T-cell (primary cell): ENCODE measurements around the gene THBS4. TPM values are rescaled to one million over a fixed set of nuclear protein-coding genes. Genes with fewer than 3 reads are reported as not detected.

Experiments used
- ATAC-seq, 4 experiments: fragments of 200-7000 bp in 3 of 4; fragments of 150-1000 bp in 1 of 4; cut with Tn5 transposase; replicated peaks in 1 of 4; 1 replicate in 3 of 4; 2 replicates in 1 of 4; pipeline ENCODE4 v1.10.0; 2021; ENCODE audit warnings: moderate library complexity in 3 of 4, mild to moderate bottlenecking in 2 of 4, moderate number of reproducible peaks in 1 of 4
- CTCF ChIA-PET, 2 donors: fragments of 300-600 bp; sonication (Branson Sonifier 250); formaldehyde crosslinking; loops; one replicate each; lab custom pipeline; 2022; ENCODE audit warnings: antibody characterized with exemption in 2 of 2; lab: Charles Lee
- POLR2A ChIA-PET, 2 donors: fragments of 300-600 bp; sonication (Branson Sonifier 250); formaldehyde crosslinking; loops; one replicate each; lab custom pipeline; 2022; ENCODE audit warnings: antibody characterized with exemption in 2 of 2; lab: Charles Lee
- DNase-seq, 35 experiments: peaks; one replicate each; pipeline versions ENCODE4 v3.0.0 to v3.0.0-alpha.2; 2013 to 2023
- H3K27ac ChIP-seq: one replicate; pipeline ENCODE4 v1.5.1; 2013; ENCODE audit warnings: low read length
- H3K27me3 ChIP-seq, 2 experiments: replicated peaks in 1 of 2; 1 replicate in 1 of 2; 2 replicates in 1 of 2; pipeline versions ENCODE4 v1.6.1 to v1.7.0; 2013; ENCODE audit warnings: low read length in 1 of 2, mixed read lengths in 1 of 2; ENCODE audit not compliant: control insufficient read depth in 2 of 2, insufficient read depth in 2 of 2; ENCODE audit errors: extremely low read depth in 1 of 2
- H3K36me3 ChIP-seq, 2 donors: 1 replicate in 1 of 2; 2 replicates in 1 of 2; pipeline versions ENCODE4 v1.6.1 to v1.7.0; 2013; ENCODE audit warnings: low read length in 1 of 2; ENCODE audit not compliant: control insufficient read depth in 2 of 2, insufficient read depth in 1 of 2; ENCODE audit errors: extremely low read depth in 1 of 2
- H3K4me1 ChIP-seq, 2 experiments: 1 replicate in 1 of 2; 2 replicates in 1 of 2; pipeline versions ENCODE4 v1.6.1 to v1.7.0; 2013; ENCODE audit warnings: low read length in 2 of 2, mixed read lengths in 1 of 2; ENCODE audit not compliant: insufficient read depth in 2 of 2, control insufficient read depth in 1 of 2; ENCODE audit errors: extremely low read depth in 1 of 2
- H3K4me3 ChIP-seq, 2 donors: 1 replicate in 1 of 2; 2 replicates in 1 of 2; pipeline versions ENCODE4 v1.5.1 to v1.7.0; 2013; ENCODE audit warnings: mild to moderate bottlenecking in 2 of 2, low read length in 1 of 2, moderate library complexity in 1 of 2; ENCODE audit not compliant: control insufficient read depth in 1 of 2; ENCODE audit errors: extremely low read depth in 1 of 2
- H3K9me3 ChIP-seq: 2 replicates; pipeline ENCODE4 v1.7.0; 2013
- H3K27ac Mint-ChIP-seq, 2 donors: one replicate each; pipeline ENCODE4 v1.8.0; 2020 to 2021; ENCODE audit warnings: mild to moderate bottlenecking in 2 of 2, mixed read lengths in 2 of 2
- H3K27me3 Mint-ChIP-seq, 2 donors: one replicate each; pipeline ENCODE4 v1.8.0; 2021 to 2022; ENCODE audit warnings: mixed read lengths in 2 of 2
- H3K36me3 Mint-ChIP-seq: one replicate; pipeline ENCODE4 v1.8.0; 2021; ENCODE audit warnings: mixed read lengths
- H3K4me1 Mint-ChIP-seq, 3 donors: one replicate each; pipeline ENCODE4 v1.8.0; 2020 to 2022; ENCODE audit warnings: mixed read lengths in 3 of 3, mild to moderate bottlenecking in 1 of 3
- H3K4me3 Mint-ChIP-seq, 3 donors: one replicate each; pipeline ENCODE4 v1.8.0; 2020 to 2022; ENCODE audit warnings: mild to moderate bottlenecking in 3 of 3, mixed read lengths in 3 of 3, moderate library complexity in 3 of 3
- H3K9me3 Mint-ChIP-seq, 3 donors: one replicate each; pipeline ENCODE4 v1.8.0; 2020 to 2022; ENCODE audit warnings: mixed read lengths in 3 of 3
- WGBS: methylation state at CpG from one replicate; pipeline ENCODE4 v1.1.5; 2013; ENCODE audit warnings: missing lambda C conversion rate; ENCODE audit not compliant: insufficient coverage; 5-methylcytosine and 5-hydroxymethylcytosine counted together
- total RNA-seq, 35 experiments: library from RNA in 6 of 35; stranded (reverse) in 6 of 35; fragments of 120-200 nt in 1 of 35; gene quantifications; one replicate each; pipeline versions ENCODE4 v1.2.1 to v1.2.4 and lab custom pipeline; 2013 to 2026

Gene THBS4
- total RNA-seq, 5 donors from 2014 or later (not counting 1 experiment from before 2014, with no cell fraction given), result 0.15 to 1.1 (median 0.53) TPM

DNA sequence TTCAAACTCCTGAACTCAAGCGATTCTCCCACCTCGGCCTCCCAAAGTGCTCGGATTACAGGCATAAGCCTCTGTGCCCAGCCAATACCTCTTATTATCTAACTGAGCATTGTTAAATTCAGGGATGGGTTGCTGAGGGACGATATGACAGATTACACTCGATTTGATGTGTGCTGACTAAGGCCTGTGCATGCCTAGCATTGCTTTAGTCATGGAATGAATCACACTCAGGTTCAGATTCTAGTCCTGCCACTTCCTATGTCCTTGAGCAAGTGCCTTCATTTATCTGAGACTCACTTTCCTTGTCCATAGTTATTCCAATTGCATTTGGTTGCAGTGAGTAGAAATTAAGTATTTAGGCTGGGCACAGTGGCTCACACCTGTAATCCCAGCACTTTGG, 19.5 kb downstream of the THBS4 start:
- Mint-ChIP-seq H3K36me3 (peaks cover 5% of the 10 kb centered on the region), H3K4me1 (no peaks in the 10 kb centered on the region), H3K9me3 (no peaks in the 10 kb centered on the region), H3K27ac (no peak overlapping the region), H3K4me3 (no peak overlapping the region), H3K27me3 (peaks cover 0 to under 1% of the 10 kb centered on the region in 2 donors)
- H3K27ac ChIP-seq, result no peak overlapping the region
- no peaks in the 10 kb centered on the region for H3K9me3 ChIP-seq
- H3K36me3 ChIP-seq, result no peaks in the 10 kb centered on the region
- no peaks in the 10 kb centered on the region for H3K4me1 ChIP-seq
- no peak overlapping the region for H3K4me3 ChIP-seq
- ChIA-PET CTCF (no interaction called here), POLR2A (interaction anchor here in 1 of 2 donors (0.7 kb wide), 1 partner anchor 223 kb away, joined by 14 read pairs; no protein-coding TSS in a partner anchor)
- ATAC-seq (no peak), DNase-seq (no peak)
- H3K27me3 ChIP-seq, result peaks cover 0 to 8% of the 10 kb centered on the region in 2 experiments
- no CpG with 5 or more reads among the region's 5 CpGs for WGBS

DNA sequence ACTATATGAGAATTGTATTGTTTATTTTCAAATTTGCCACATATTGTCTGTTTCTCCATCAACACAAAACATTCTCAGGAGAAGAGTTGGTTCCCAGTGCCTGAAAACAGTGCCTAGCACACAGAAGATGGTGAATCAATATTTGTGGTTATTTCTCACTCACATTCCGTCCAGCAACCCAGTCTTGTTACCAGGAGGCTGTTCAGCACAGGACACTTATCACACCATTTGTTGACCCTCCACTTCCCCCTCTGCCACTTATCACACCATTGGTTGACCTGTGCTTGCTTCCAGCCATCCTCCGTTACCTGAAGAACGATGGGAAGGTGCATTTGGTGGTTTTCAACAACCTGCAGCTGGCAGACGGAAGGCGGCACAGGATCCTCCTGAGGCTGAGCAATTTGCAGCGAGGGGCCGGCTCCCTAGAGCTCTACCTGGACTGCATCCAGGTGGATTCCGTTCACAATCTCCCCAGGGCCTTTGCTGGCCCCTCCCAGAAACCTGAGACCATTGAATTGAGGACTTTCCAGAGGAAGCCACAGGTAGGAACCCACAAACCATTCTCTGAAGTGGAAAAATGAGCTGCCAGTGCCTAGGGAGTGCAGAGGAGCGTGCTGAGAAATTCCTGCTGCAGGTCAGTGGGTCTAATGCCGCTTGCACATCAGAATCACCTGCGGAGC, 20.5 kb downstream of the THBS4 start:
- 85% methylated on average over 8 of the region's 11 CpGs for WGBS
- CTCF ChIA-PET, result no interaction called here

DNA sequence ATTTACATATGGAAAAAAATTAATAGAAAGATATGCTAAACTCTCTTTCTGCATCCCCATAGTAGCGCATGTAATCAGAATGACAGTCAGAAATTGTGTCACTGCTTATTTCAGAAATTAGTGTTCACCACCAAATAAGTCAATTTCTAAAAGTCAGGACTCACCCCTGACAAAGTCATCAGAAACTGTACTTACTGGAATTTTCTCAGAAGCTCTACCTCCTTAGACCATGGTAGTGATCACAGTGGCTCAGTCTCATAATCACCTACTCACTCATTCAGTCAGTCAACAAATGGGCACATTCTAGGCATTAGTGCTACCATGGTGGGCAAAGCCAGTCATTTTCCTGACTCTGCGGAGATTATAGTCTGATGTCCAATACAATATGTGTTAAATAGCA, 22.0 kb downstream of the THBS4 start:
- Histone ChIP-seq H3K36me3 (no peaks in the 10 kb centered on the region), H3K27me3 (peaks cover 0 to 4% of the 10 kb centered on the region in 2 experiments), H3K27ac (no peak overlapping the region), H3K4me1 (no peaks in the 10 kb centered on the region), H3K4me3 (no peak overlapping the region), H3K9me3 (no peaks in the 10 kb centered on the region)
- no peaks in the 10 kb centered on the region for H3K27me3 Mint-ChIP-seq
- H3K27ac Mint-ChIP-seq, result no peak overlapping the region
- POLR2A ChIA-PET, result no interaction called here
- no peak overlapping the region for H3K4me3 Mint-ChIP-seq
- H3K9me3 Mint-ChIP-seq, result no peaks in the 10 kb centered on the region
- DNase-seq (no peak), ATAC-seq (no peak)
- H3K4me1 Mint-ChIP-seq, result peaks cover 5 to 11% (median 6%) of the 10 kb centered on the region in 3 donors
- WGBS, result 80% methylated on average over 1 of the region's 2 CpGs
- CTCF ChIA-PET, result no interaction called here
- H3K36me3 Mint-ChIP-seq, result peaks cover 5% of the 10 kb centered on the region

More for the DNA sequence above, 20.5 kb downstream of the THBS4 start:
- no peak overlapping the region for H3K4me3 ChIP-seq
- DNase-seq, result no peak
- H3K4me1 Mint-ChIP-seq, result peaks cover 1 to 5% (median 2%) of the 10 kb centered on the region in 3 donors
- no peaks in the 10 kb centered on the region for H3K27me3 Mint-ChIP-seq
- H3K27me3 ChIP-seq, result peaks cover 0 to 4% of the 10 kb centered on the region in 2 experiments
- no peaks in the 10 kb centered on the region for H3K36me3 ChIP-seq
- H3K4me3 Mint-ChIP-seq, result no peak overlapping the region
- no peak overlapping the region for H3K27ac ChIP-seq
- POLR2A ChIA-PET, result no interaction called here
- H3K9me3 Mint-ChIP-seq, result no peaks in the 10 kb centered on the region
- no peak for ATAC-seq
- no peak overlapping the region for H3K27ac Mint-ChIP-seq
- H3K9me3 ChIP-seq, result no peaks in the 10 kb centered on the region
- H3K36me3 Mint-ChIP-seq, result peaks cover 5% of the 10 kb centered on the region
- H3K4me1 ChIP-seq, result no peaks in the 10 kb centered on the region

DNA sequence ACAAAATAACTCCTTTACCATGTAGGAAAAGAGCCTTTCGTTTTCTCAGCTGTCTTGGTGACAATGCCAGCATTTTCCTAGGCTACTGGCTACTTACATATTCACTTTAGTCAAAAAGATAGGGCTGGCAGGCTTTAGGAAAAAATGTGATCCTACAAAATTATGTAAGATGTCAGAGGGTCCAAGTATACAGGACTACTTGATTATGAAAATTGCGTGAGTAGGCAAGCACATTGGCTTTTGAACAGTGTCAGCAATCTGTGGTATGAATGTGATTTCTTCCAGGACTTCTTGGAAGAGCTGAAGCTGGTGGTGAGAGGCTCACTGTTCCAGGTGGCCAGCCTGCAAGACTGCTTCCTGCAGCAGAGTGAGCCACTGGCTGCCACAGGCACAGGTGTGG, 22.8 kb downstream of the THBS4 start:
- Histone ChIP-seq H3K4me3 (no peak overlapping the region), H3K36me3 (no peaks in the 10 kb centered on the region), H3K4me1 (no peaks in the 10 kb centered on the region), H3K27me3 (peaks cover 0 to 4% of the 10 kb centered on the region in 2 experiments), H3K27ac (no peak overlapping the region), H3K9me3 (no peaks in the 10 kb centered on the region)
- Mint-ChIP-seq H3K4me3 (no peak overlapping the region), H3K27ac (no peak overlapping the region), H3K36me3 (peaks cover 5% of the 10 kb centered on the region), H3K9me3 (no peaks in the 10 kb centered on the region), H3K4me1 (peaks cover 5 to 11% (median 6%) of the 10 kb centered on the region in 3 donors), H3K27me3 (no peaks in the 10 kb centered on the region)
- DNase-seq (no peak), ATAC-seq (no peak)
- POLR2A ChIA-PET, result no interaction called here
- CTCF ChIA-PET, result no interaction called here
- WGBS, result 100% methylated on average over 1 of the region's 2 CpGs

DNA sequence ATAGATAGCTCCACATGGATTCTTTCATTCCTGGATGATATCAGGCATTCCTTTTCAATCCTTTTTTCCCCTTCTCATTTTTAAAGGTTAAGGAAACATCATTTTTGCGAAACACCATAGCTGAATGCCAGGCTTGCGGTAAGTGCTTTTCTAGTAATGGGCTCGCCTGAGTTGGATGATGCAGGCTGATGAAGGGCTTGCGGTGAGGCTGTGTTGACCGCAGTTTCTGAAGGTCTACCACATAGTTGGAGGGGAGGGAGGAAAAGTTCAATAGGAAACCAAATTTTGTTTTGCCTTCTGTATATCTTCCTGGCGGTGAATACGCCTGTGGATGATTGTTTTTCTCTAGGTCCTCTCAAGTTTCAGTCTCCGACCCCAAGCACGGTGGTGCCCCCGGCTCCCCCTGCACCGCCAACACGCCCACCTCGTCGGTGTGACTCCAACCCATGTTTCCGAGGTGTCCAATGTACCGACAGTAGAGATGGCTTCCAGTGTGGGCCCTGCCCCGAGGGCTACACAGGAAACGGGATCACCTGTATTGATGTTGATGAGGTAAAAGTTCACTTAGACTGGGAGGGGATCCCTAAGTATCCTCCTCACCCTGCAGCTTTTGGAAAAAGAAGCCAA, 24.3 kb downstream of the THBS4 start:
- POLR2A ChIA-PET, result no interaction called here

DNA sequence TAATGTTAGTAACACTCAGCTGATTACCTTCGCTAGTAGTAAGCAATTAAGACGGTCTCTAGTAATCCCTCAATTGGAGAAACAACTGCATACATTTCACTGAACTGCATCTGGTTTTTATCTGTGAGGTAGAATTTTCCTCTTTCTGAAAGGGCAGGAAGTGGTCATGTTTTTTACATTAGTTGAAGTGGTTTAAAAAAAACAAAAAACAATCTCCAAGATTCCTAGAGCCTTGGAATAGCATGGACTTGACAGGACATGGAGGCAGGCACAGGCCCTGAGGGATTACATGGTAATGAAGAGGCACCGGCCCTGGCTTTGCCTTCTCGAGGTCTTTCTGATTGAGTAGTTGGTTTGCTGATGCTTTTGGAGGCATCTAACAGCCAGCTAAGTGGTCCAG, 25.8 kb downstream of the THBS4 start:
- Mint-ChIP-seq H3K27ac (peak overlapping the region in 1 of 2 donors; percentile 25), H3K9me3 (no peaks in the 10 kb centered on the region), H3K36me3 (peaks cover 24% of the 10 kb centered on the region), H3K27me3 (no peaks in the 10 kb centered on the region), H3K4me3 (no peak overlapping the region), H3K4me1 (peaks cover 5 to 11% (median 6%) of the 10 kb centered on the region in 3 donors)
- ATAC-seq (no peak), DNase-seq (no peak)
- Histone ChIP-seq H3K4me1 (no peaks in the 10 kb centered on the region), H3K9me3 (no peaks in the 10 kb centered on the region), H3K36me3 (no peaks in the 10 kb centered on the region), H3K27ac (no peak overlapping the region), H3K27me3 (peaks cover 0 to under 1% of the 10 kb centered on the region in 2 experiments), H3K4me3 (no peak overlapping the region)
- CTCF ChIA-PET, result no interaction called here
- POLR2A ChIA-PET, result no interaction called here
- 80% methylated on average over 1 of the region's 4 CpGs for WGBS

More for the DNA sequence above, 24.3 kb downstream of the THBS4 start:
- ATAC-seq, result no peak
- Histone ChIP-seq H3K4me1 (no peaks in the 10 kb centered on the region), H3K36me3 (no peaks in the 10 kb centered on the region), H3K9me3 (no peaks in the 10 kb centered on the region), H3K4me3 (no peak overlapping the region), H3K27me3 (peaks cover 0 to 4% of the 10 kb centered on the region in 2 experiments), H3K27ac (no peak overlapping the region)
- no peaks in the 10 kb centered on the region for H3K27me3 Mint-ChIP-seq
- no peak for DNase-seq
- H3K27ac Mint-ChIP-seq, result no peak overlapping the region
- 96% methylated on average over 14 of the region's 18 CpGs for WGBS
- H3K4me3 Mint-ChIP-seq, result no peak overlapping the region
- peaks cover 18% of the 10 kb centered on the region for H3K36me3 Mint-ChIP-seq
- CTCF ChIA-PET, result no interaction called here
- H3K9me3 Mint-ChIP-seq, result no peaks in the 10 kb centered on the region
- peaks cover 5 to 11% (median 6%) of the 10 kb centered on the region in 3 donors for H3K4me1 Mint-ChIP-seq
